ENCODE measurements around the gene KCNQ1. TPM values are rescaled to one million over a fixed set of nuclear protein-coding genes. Genes with fewer than 3 reads are reported as not detected.

The KCNQ1 gene
- total and polyA plus RNA-seq, 2 experiments from 2014 or later = 0.45 to 0.87 TPM

DNA sequence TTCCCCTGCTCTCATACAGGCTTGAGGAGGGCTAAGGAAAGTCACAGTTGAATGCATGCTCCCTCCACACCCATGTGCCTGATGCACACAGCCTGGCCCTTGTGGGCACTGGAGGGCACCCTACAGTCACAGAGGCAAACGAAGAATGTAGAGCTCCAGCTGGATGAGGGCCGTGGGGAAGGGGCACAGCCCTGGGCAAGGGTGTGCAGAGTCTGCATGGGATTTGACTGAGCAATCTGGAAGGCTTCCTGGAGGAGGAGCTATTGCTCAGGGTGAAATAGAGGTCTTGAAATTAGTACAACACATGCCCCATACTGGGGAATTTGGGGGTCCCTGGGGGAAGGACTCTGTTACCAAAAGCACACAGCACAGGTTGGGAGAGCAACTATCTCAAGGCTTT lies 64.0 kb downstream of the KCNQ1 start (continued):
- TF ChIP-seq, protein P1, sequence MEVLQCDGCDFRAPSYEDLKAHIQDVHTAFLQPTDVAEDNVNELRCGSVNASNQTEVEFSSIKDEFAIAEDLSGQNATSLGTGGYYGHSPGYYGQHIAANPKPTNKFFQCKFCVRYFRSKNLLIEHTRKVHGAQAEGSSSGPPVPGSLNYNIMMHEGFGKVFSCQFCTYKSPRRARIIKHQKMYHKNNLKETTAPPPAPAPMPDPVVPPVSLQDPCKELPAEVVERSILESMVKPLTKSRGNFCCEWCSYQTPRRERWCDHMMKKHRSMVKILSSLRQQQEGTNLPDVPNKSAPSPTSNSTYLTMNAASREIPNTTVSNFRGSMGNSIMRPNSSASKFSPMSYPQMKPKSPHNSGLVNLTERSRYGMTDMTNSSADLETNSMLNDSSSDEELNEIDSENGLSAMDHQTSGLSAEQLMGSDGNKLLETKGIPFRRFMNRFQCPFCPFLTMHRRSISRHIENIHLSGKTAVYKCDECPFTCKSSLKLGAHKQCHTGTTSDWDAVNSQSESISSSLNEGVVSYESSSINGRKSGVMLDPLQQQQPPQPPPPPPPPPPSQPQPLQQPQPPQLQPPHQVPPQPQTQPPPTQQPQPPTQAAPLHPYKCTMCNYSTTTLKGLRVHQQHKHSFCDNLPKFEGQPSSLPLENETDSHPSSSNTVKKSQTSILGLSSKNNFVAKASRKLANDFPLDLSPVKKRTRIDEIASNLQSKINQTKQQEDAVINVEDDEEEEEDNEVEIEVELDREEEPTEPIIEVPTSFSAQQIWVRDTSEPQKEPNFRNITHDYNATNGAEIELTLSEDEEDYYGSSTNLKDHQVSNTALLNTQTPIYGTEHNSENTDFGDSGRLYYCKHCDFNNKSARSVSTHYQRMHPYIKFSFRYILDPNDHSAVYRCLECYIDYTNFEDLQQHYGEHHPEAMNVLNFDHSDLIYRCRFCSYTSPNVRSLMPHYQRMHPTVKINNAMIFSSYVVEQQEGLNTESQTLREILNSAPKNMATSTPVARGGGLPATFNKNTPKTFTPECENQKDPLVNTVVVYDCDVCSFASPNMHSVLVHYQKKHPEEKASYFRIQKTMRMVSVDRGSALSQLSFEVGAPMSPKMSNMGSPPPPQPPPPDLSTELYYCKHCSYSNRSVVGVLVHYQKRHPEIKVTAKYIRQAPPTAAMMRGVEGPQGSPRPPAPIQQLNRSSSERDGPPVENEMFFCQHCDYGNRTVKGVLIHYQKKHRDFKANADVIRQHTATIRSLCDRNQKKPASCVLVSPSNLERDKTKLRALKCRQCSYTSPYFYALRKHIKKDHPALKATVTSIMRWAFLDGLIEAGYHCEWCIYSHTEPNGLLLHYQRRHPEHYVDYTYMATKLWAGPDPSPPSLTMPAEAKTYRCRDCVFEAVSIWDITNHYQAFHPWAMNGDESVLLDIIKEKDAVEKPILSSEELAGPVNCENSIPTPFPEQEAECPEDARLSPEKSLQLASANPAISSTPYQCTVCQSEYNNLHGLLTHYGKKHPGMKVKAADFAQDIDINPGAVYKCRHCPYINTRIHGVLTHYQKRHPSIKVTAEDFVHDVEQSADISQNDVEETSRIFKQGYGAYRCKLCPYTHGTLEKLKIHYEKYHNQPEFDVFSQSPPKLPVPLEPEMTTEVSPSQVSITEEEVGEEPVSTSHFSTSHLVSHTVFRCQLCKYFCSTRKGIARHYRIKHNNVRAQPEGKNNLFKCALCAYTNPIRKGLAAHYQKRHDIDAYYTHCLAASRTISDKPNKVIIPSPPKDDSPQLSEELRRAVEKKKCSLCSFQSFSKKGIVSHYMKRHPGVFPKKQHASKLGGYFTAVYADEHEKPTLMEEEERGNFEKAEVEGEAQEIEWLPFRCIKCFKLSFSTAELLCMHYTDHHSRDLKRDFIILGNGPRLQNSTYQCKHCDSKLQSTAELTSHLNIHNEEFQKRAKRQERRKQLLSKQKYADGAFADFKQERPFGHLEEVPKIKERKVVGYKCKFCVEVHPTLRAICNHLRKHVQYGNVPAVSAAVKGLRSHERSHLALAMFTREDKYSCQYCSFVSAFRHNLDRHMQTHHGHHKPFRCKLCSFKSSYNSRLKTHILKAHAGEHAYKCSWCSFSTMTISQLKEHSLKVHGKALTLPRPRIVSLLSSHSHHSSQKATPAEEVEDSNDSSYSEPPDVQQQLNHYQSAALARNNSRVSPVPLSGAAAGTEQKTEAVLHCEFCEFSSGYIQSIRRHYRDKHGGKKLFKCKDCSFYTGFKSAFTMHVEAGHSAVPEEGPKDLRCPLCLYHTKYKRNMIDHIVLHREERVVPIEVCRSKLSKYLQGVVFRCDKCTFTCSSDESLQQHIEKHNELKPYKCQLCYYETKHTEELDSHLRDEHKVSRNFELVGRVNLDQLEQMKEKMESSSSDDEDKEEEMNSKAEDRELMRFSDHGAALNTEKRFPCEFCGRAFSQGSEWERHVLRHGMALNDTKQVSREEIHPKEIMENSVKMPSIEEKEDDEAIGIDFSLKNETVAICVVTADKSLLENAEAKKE (CRISPR knock-in tag; IDR thresholded peaks at IDR 0.05) = no peak
- TF ChIP-seq, protein P2, sequence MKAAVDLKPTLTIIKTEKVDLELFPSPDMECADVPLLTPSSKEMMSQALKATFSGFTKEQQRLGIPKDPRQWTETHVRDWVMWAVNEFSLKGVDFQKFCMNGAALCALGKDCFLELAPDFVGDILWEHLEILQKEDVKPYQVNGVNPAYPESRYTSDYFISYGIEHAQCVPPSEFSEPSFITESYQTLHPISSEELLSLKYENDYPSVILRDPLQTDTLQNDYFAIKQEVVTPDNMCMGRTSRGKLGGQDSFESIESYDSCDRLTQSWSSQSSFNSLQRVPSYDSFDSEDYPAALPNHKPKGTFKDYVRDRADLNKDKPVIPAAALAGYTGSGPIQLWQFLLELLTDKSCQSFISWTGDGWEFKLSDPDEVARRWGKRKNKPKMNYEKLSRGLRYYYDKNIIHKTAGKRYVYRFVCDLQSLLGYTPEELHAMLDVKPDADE (IDR thresholded peaks at IDR 0.05) = no peak
- no peak for TF ChIP-seq STAT1 (IDR thresholded peaks at IDR 0.05; ENCODE audit: unreplicated experiment)
- TF ChIP-seq EZH2 (IDR thresholded peaks at IDR 0.05; ENCODE audit: low read depth, unreplicated experiment) = no peak
- TF ChIP-seq CREB1 (CRISPR knock-in tag; IDR thresholded peaks at IDR 0.05; ENCODE audit: low read depth) = no peak
- no peak for TF ChIP-seq ZNF114 (CRISPR knock-in tag; IDR thresholded peaks at IDR 0.05)
- TF ChIP-seq EZH2phosphoT487 (IDR thresholded peaks at IDR 0.05; ENCODE audit: unreplicated experiment) = no peak
- TF ChIP-seq ZNF331 (CRISPR knock-in tag; IDR thresholded peaks at IDR 0.05; ENCODE audit: low read depth) = no peak

DNA sequence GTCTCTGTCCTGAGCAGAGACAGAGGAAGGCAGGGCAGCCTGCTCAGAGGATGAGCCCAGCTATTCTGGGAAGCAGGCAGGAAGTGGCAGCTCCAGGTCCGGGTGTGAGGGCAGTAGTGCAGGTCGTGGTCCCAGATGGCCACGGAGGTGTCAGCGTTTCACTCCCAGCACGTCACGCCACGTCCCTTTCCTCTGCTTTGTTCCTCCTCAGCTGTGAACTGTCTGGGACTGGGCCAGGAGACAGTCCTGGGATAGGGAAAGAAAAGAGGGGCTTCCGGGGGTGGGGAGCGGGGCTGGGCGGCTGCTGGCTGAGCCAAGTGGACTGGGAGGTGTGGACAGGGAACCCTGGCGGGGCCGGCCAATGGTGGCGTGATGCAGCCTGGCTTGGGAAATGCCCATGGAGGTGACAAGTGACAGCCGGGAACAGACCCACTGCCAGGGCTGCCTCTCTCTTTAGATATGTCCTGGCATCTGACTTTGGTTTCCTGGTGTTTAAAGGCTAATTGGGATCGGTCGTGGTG lies 64.7 kb downstream of the KCNQ1 start:
- Histone ChIP-seq H3K4me2 (no peak overlapping the region), H3K36me3 (ENCODE audit: insufficient read depth) (no peaks in the 10 kb centered on the region), H3K4me1 (ENCODE audit: insufficient read depth) (no peaks in the 10 kb centered on the region), H3K79me2 (replicated peaks; ENCODE audit: insufficient read depth) (no peaks in the 10 kb centered on the region), H3K27me3 (ENCODE audit: insufficient read depth) (peaks cover 48% of the 10 kb centered on the region), H3F3A (replicated peaks; ENCODE audit: low read depth) (no peaks in the 10 kb centered on the region), H4K20me1 (replicated peaks; ENCODE audit: insufficient read depth) (no peaks in the 10 kb centered on the region), H3K27ac (ENCODE audit: low read depth) (no peak overlapping the region), H3K4me3 (no peak overlapping the region), H2AFZ (no peak overlapping the region), H3K9me2 (ENCODE audit: insufficient read depth) (no peaks in the 10 kb centered on the region)
- H3K4me3 Mint-ChIP-seq = no peak overlapping the region
- no peak for TF ChIP-seq EZH2phosphoT487 (IDR thresholded peaks at IDR 0.05; ENCODE audit: unreplicated experiment)
- TF ChIP-seq ZNF331 (CRISPR knock-in tag; IDR thresholded peaks at IDR 0.05; ENCODE audit: low read depth) = no peak
- no peak for TF ChIP-seq STAT1 (IDR thresholded peaks at IDR 0.05; ENCODE audit: unreplicated experiment)
- TF ChIP-seq ZNF114 (CRISPR knock-in tag; IDR thresholded peaks at IDR 0.05) = no peak
- no peak for TF ChIP-seq CREB1 (CRISPR knock-in tag; IDR thresholded peaks at IDR 0.05; ENCODE audit: low read depth)
- TF ChIP-seq NANOG (IDR thresholded peaks at IDR 0.05; ENCODE audit: borderline replicate concordance) = no peak
- TF ChIP-seq JUNB (IDR thresholded peaks at IDR 0.05; ENCODE audit: unreplicated experiment) = no peak
- TF ChIP-seq POLR2AphosphoS5 (IDR thresholded peaks at IDR 0.05; ENCODE audit: low read depth) = no peak
- TF ChIP-seq EZH2 (IDR thresholded peaks at IDR 0.05; ENCODE audit: low read depth, unreplicated experiment) = no peak
- ATAC-seq (no peak), DNase-seq (ENCODE audit: low spot score) (no peak)
- H3K36me3 Mint-ChIP-seq (ENCODE audit: low read depth) = no peaks in the 10 kb centered on the region
- H3K9me3 Mint-ChIP-seq = no peaks in the 10 kb centered on the region
- H3K4me1 Mint-ChIP-seq = no peaks in the 10 kb centered on the region
- peaks cover 55% of the 10 kb centered on the region for H3K27me3 Mint-ChIP-seq (ENCODE audit: insufficient read depth, low read depth, poor library complexity)
- no peak overlapping the region for H3K27ac Mint-ChIP-seq

All from GM23338 (cell line).